GM18499 (cell line): ENCODE results near the gene ORAI1.
"Not testable (repeated sequence)": the region's sequence is repeated elsewhere in the genome, so short reads cannot be mapped to it uniquely, and the experiment has no call there.

Experiments
- ATAC-seq: cut with Tn5 transposase; IDR thresholded peaks from one replicate; pipeline ENCODE4 v1.9.1; 2021; ENCODE audit warnings: moderate number of reproducible peaks; ENCODE audit not compliant: insufficient read depth, unreplicated experiment

ORAI1 gene

GRCh38 chr12:121626087-121626852, at the start of gene ORAI1:
Gene ORAI1 (plus strand): TSS chr12:121626530.
- peak; percentile 33 for ATAC-seq

DNA sequence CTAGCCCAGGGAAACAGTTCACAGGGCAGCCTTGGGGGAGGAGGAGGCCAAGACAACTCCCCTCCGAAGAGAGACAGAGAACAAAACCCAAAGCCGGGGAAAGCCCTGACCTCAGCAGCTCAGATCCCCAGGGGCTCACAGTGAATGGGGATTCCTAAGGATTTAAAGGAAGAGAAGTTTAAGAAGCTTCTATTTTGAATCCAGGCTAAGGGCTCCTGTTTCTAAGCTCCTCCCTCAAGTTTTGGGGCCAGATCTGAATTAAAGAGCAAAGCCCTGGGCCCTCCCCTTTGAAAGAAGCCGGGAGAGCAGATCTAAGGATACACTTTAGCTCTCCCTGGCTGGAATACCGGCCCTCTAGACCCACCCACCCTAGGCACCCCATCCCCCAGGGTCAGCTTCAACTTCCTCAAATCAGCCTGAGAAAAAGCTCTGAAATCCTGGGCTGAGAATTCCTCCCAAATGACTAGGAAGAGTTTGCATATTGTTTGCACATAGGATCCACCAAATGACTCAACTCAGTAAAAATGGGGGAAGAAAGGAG, 49.4 kb upstream of the ORAI1 start:
- ATAC-seq, result no peak

DNA sequence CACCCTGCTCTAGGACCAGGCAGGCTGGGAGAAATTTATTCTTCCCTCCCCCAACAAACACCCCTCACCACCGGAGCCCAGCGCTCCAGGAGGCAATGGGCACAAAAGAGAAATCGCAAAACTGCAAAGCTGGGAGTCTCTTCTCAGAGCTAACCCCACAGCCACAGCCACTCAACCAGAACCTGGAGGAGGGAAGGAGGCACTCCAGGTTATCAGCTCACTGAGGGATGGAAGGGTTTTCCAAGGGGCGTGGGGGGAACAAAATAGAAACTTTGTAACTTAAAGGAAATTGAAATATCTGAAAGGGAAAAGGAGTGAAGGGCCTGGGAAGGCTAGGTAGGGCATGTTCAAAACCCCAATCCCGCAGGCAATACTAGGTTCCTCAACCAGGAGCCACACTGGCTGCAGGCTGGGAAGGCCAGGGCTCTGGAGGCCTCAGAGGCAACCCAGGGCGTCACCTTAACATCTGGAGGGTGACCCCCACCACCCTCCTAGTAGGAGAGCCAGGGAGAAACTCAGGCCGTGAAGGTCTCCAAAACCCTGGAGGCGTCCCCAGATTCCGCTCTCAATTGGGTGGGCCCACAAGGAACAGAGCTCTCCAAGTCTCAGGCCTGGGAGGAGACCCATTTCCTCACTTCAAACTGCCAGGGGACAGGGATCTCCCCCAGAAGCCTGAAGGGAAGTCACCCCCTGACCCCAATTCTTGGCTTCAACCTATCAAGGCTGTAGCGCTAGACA, 48.7 kb upstream of the ORAI1 start:
- ATAC-seq, result no peak

DNA sequence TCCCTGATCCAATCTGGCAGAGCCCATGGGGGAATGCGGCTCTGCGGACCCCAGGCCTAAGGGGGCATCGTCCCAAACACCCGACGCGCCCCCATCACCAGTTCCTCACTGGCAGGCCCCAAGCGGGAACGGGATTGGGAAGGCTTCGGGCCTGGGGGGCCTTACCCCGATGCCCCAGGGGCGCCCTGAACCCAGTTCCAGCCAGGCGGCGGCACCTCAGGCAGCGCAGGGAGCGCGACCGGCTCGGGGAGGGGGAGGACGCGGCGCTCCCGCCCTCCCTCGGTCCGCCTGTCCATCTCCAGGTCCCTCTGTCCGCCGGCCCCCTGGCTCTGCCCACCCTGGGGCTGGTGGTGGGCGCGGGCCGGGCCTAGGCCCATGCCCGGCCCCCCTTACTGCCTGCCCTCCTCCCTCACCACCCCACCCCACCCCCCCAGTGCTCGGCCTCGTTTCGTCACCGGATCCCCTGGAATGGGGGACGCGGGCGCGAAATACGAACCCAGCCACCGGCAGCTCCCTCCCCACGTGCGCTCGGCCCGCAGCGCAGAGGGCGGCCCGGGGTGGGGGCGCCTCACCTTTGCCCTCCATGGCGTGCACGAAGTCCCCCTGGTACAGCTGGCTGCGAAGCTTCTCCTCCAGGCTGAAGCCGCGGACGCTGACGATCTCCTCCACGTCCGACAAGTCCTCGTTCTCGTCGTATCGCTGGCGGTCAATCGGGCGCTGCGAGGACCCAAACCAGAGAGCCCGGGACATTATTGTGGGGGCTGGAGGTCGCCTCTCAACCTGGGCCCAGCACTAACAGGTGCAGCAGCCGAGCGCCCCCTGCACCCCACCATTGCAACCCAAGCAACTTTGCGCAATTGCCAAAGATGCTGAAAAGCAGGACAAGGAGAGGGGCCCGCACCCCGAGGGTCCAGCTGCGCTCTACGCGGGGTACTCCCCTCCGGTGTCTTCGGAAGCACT, 47.8 kb upstream of the ORAI1 start:
- ATAC-seq, result no peak

DNA sequence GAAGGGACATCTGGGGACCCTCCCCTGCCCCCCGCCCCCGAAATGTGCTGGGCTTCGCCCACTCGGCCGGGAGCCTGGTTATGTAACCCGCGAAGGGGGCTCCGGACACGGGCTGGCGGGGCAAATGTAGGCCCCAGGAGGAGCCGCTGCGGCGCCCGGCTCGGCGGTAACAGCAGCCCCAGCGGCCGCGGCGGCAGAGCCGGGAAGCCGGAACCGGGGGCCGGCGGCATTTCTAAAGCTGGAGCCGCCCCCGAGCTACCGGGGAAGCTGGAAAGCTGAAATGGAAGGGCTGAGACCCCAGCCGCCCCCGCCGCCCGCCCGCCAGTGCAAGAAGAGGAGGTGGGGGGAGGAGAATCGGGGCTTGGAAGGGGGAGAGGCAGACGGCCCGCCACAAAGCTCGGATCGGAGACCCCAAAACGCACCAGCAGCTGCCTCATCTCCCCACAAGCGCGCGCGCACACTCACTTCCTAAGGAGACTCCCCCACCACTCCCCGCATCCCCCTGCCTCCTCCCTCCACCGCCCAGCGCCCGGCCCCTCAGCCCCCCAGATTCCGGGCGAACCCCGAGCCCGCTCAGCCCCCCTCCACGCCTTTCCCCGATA, 47.0 kb upstream of the ORAI1 start:
- ATAC-seq, result no peak

- no peak for ATAC-seq
Observed at GRCh38 chr12:121579981-121580868, 46.1 kb upstream of the ORAI1 start.

GRCh38 chr12:121580959-121581685, 45.2 kb upstream of the ORAI1 start, which contains the start of gene KDM2B:
Gene KDM2B (minus strand): TSS chr12:121581023. CDS start chr12:121580911, 112 bp downstream.
- no peak for ATAC-seq

- no peak for ATAC-seq
Observed at GRCh38 chr12:121581686-121582429, 44.5 kb upstream of the ORAI1 start.

DNA sequence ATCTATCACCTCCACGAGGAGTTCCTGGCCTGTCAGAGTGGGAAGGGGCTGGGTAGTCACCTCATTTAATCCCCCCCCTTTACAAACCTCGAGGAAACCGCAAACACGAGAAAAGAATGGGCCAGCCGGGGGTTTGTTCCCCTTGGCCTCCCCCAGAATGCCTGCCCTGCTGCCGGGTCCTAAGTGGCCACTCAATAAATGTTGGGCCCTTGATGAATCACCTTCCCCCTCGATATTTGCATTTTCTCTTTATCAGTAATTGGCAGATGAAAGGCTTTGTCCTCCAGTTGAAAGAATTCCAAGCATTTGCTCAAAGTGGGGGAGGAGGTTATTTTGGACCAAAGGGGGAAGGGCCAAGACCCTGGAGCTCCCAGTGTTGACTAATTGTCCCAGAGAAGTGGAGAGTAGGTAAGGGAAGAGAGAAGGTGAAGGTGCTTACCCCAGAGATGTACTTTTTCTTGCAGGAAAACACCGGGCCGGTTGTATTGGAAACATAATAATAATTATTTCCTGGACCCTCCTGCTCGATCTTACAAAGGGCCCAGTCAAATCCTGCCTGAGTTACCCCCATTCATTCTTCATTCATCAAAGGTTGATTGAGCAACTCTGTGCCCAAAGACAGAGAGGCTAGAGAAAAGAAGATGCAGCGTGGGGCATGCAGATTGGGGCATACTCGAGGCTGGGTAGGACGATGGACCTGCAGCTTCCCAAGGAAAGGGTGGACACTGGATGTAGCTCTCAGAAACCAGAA, 43.6 kb upstream of the ORAI1 start:
- ATAC-seq, result no peak

DNA sequence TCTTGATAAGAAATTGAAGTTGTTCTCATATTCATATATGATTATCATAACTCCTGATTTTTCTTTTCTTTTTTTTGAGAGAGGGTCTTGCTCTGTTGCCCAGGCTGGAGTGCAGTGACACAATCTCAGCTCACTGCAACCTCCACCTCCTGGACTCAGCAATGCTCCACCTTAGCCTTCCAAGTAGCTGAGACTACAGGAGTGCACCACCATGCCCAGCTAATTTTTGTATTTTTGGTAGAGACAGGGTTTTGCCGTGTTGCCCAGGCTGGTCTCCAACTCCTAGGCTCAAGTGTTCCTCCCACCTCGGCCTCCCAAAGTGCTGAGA, 43.0 kb upstream of the ORAI1 start:
- not testable (repeated sequence) for ATAC-seq

DNA sequence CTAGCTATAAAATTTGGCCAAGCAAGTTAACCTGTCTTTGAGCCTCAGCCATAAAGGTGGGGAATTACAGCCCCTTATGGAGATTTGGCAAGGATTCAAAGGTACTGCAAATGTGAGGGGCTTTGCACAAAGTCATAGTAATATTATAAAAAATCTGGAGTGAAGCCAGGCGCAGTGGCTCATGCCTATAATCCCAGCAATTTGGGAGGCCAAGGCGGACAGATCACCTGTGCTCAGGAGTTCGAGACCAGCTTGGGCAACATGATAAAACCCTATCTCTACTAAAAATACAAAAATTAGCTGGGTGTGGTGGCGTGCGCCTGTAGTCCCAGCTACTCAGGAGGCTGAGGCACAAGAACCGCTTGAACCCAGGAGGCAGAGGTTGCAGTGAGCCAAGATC, 41.4 kb upstream of the ORAI1 start:
- ATAC-seq, result not testable (repeated sequence)

GRCh38 chr12:121590476-121591143, 35.7 kb upstream of the ORAI1 start:
- ATAC-seq, result no peak

DNA sequence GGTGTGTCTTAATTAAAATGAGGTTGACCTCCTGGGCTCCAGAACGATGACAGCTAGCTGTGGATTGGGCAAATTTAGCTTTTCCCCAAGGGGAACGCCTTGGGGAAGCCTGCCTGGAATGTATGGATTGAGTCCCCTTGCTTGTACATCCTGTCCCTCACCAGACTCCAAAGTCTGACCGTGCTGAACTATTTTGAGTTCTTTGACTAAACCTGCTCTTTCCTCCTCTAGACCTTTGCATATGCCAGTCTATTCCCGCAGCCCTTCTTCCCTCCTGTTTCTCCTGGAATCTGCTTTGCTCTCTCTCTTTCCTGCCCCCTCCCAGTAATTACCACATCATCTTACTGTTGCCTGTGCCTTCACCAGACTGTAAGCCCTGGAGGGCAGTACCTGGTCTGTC, 34.0 kb upstream of the ORAI1 start:
- ATAC-seq, result no peak

GRCh38 chr12:121595520-121595919, 30.8 kb upstream of the ORAI1 start:
- no peak for ATAC-seq

- ATAC-seq, result no peak
Observed at GRCh38 chr12:121596526-121596925, 29.8 kb upstream of the ORAI1 start.

DNA sequence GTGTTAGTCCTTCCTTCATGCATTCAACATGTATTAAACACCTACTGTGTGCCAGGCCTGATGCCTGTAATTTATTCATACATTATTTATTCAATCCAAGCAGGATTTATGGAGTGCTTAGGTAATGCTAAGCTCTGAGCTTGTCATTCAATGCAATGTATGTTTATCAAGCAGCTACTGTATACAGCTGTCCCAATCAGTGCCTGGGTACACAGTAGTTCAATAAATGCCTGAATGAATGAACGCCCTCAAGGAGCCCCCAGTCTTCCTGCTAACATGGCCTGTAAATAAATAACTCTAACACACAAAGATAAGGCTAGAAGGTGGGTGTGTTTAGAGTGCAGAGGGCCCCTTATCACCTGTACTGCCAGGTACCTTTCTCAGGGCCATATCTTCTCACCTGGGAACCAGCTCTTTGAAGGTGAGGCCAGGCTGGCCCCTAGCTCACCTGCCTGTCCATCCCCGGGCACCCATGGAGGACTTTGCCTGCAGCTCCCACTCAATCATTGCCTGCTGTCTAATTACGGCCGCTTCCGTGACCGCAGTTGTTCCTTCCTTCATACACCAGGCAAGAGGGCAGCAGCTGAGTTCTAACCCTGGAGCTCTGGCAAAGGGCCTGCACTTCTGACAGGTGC, 25.5 kb upstream of the ORAI1 start:
- no peak for ATAC-seq
